Stimulated activated CD4-positive, alpha-beta T cell treated with anti-CD3 and anti-CD28 coated beads, Interleukin-2, amount 100 ng/mL, for 24 hours (primary cell): ENCODE results near the gene CCL7.

Experiments used
- DNase-seq, 2 donors: peaks; one replicate each; pipeline ENCODE4 v3.0.0-alpha.2; 2020

Gene CCL7

DNA sequence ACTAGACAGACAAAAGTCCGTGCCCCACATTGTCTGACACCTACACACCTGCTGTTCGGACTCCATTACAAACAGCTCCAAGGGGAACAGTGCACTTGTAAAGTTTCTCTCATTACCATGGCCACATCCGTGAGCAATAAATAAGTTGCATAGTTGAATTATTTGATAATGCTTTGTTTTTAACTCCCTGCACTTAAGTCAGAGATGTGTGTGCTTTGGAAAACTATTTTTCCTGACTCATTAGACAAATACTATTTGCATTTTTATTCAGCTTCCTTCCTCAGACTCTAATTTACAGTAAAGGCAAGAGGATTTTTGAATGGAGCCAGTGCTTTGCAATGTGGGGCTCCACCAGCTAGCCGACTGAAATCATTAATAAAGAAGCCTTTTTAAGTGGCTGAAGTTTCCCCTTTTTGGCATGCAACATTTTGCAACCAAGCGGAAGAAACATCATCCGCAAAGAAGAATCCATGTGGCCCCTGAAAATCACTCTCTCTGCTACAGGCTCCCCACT, 21.5 kb upstream of the CCL7 start:
- DNase-seq, result no peak

DNA sequence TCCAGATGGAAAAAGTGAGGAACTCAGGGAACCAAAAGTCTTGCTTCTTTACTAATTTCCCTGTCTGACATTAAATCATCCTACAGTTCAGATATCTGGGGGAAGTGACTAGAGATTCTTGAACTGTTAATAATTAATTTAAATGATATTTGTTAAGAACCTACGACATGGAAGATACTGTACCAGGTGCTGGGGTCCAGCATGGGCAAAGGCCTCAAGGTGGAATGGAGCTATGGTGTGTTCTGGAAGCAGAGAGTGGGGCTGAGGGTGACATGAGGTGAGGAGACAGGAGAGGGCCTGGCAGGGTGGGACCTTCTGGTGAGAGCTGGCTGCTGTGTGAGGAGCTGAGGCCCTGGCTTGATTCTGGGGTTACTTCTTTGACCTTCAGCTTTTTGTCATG, 21.0 kb upstream of the CCL7 start:
- no peak for DNase-seq

DNA sequence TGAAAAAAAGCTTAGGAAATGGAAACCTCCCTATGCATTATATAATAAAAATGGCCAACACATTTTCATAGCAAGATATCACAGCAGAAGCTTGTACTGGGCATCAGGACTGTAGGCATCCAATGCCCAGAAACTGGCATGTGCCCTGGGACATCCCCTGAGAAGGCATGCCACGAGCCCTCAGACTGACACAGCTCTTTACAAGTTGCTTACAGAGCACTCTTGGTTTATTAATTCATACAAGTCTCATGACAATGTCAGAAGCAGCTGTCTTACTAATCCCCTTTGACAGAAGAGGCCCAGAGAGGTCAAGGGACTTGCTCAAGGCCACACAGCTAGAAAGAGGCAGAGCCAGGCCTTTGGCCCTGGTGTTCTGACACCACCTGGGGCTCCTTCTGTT, 20.5 kb upstream of the CCL7 start:
- DNase-seq, result no peak

DNA sequence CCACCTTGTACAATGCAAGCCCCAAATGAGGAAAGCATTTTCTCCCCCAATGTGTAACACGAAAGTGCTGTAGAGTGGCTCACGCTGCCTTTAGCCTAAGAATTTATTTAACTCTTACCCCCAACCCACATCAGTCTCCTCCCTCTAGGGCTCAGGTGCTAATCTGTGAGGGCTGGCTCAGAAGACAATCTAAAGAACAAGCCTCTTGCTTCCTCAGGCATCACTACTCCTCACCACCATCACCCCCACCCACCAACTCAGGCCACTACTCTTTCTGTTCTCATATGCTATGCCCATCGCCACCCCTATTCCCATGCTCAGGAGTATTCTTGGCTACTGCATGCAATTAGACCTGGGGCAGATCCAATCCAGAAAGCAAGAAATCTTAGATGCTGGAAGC, 18.8 kb upstream of the CCL7 start:
- DNase-seq, result no peak

- no peak for DNase-seq
These were observed 18.0 kb upstream of the CCL7 start for GRCh38 chr17:34252095-34252443.

- DNase-seq, result no peak
These were observed 17.4 kb upstream of the CCL7 start for GRCh38 chr17:34252444-34253138.

GRCh38 chr17:34253139-34253525, 16.9 kb upstream of the CCL7 start:
- DNase-seq, result no peak

DNA sequence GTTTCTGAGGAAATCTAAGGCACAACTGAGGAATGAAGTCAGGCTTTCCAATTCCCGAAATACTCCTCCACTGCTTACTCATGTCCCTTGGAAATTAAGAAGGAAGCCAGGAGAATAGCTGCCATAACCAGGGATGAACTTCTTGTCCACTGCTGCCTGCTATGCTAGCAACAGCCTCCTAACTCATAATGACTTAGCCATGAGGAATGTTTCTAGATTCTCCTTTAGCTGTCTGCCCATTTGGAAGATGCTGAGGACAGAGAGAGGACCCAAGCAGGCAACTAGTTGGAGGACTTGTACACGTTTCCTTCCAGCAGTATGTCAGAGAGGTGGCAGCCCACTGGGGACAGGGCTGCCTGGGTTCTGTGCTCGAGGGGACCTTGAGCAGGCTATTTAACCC, 15.9 kb upstream of the CCL7 start:
- no peak for DNase-seq

- DNase-seq, result no peak
These were observed 15.2 kb upstream of the CCL7 start, which contains the start of gene CCL2 for GRCh38 chr17:34254651-34255380. TSS of gene CCL2 (plus strand) at chr17:34255285. CDS start at chr17:34255350, 65 bp downstream.

GRCh38 chr17:34255381-34255732, 14.7 kb upstream of the CCL7 start:
- no peak for DNase-seq

DNA sequence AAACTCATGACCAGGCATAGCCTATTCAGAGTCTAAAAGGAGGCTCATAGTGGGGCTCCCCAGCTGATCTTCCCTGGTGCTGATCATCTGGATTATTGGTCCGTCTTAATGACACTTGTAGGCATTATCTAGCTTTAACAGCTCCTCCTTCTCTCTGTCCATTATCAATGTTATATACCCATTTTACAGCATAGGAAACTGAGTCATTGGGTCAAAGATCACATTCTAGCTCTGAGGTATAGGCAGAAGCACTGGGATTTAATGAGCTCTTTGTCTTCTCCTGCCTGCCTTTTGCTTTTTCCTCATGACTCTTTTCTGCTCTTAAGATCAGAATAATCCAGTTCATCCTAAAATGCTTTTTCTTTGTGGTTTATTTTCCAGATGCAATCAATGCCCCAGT, 14.2 kb upstream of the CCL7 start:
- DNase-seq, result no peak

GRCh38 chr17:34257299-34257985, 12.6 kb upstream of the CCL7 start:
- DNase-seq, result no peak

DNA sequence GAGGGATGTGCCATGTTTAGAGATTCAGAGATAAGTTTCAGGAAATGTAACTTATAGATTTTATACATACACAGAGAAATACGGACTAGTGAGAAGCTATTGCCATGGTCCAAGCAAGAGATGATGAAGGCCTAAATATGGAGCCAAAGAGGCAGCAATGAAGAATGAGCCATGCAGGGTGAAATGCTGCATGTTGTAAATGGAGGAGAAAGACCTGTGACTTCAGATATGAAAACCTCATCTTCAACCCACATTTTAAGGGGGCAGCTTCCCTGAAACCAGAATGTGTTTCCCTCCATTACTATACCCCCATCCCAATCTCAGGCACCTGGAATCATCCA, 12.1 kb upstream of the CCL7 start:
- DNase-seq, result no peak

DNA sequence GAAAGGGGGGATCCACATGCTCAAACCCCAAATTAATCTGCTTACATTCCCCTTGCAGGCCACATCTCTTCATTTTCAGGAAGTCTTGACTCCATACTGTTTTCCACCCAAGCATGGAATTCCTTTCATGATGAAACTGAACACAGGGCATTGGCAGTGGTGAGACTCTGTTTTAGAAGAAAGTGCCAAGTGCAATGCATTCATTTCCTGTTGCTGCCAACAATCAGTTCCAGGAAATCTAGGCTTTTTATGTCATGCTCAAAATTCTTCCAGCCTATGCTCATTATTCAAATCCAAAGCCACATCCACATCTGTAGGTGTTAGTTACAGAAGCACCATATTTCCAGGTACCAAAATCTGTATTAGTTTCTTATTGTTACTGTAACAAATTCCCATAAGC, 10.9 kb upstream of the CCL7 start:
- no peak for DNase-seq

- DNase-seq, result no peak
These were observed 9.2 kb upstream of the CCL7 start for GRCh38 chr17:34260861-34261260.

DNA sequence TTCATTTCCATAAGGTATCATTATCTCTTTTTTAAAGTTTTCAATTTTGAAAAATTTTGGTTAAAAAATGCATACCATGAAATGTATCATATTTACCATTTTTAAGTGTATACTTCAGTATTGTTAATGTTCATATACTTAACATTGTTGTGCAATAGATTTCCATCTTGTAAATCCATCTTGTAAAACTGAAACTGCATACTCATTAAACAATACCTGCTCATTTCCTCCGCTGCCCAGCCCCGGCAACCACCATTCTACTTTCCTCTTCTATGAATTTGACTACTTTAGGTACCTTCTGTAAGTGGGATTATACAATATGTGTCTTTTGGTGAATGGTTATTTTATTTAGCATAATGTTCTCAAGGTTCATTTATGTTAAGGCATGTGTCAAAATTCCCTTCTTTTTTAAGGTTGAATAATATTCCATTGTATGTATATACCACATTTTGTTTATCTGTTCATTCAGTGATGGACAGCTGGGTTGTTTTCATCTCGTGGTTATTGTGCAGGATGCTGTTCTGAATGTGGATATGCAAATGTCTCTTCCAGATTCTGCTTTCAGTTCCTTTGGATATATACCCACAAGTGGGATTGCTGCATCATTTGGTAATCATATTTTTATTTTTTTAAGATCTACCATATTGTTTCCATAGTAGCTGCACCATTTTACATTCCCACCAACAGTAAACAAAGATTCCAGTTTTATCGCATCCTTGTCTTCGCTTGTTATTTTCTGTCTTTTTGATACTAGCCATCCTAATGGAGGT, 8.3 kb upstream of the CCL7 start:
- DNase-seq, result peak in 1 of 2 donors; percentile 5

GRCh38 chr17:34265711-34266110, 4.3 kb upstream of the CCL7 start:
- no peak for DNase-seq

DNA sequence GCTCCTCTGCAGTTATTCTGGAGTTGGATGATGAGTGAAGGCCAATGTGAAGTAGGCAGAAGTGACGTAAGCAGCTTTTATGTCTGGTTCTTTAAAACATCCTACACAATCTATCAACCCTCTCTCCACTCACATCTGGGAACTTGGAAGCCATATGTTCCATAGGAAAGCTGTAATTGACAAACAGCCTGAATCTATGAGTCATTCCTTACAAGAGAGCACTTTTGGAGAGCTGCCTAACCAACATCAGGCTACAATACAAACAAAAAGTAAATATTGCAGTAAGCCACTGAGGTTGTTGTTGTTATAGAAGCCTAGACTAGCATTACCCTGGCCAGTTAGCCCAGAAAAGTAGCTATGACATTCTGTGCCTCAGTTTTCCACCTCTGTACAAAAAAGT, 5.9 kb downstream of the CCL7 start:
- DNase-seq, result no peak

GRCh38 chr17:34276826-34277225, 6.8 kb downstream of the CCL7 start:
- no peak for DNase-seq

DNA sequence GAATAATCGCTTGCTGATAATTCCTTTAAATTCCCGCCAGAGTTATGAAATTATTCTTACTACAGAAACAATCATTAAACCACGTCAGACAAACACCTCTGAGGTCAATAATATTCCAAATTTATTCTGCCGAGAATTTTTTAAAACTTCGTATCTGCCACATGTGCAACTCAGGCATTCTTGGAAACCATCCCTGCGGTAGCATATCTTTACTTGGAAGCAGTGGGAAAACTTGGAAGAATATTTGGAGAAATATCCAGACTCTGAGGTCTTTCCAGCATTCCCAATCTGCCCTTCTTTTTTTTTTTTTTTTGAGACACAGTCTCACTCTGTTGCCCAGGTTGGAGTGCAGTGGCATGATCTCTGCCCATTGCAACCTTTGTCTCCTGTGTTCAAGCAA, 13.6 kb downstream of the CCL7 start:
- DNase-seq, result no peak

- DNase-seq, result no peak
These were observed 15.3 kb downstream of the CCL7 start, which contains the start of gene CCL11 for GRCh38 chr17:34285286-34285792. TSS of gene CCL11 (plus strand) at chr17:34285742. CDS start at chr17:34285809, 67 bp downstream.

GRCh38 chr17:34287875-34288274, 17.9 kb downstream of the CCL7 start:
- no peak for DNase-seq

- no peak for DNase-seq
These were observed 20.6 kb downstream of the CCL7 start for GRCh38 chr17:34290586-34290985.
